ENCODE data around the gene FBH1.
"Not testable (repeated sequence)": the region's sequence is repeated elsewhere in the genome, so short reads cannot be mapped to it uniquely, and the experiment has no call there.

The FBH1 gene

GRCh38 chr10:5945561-5946418 is 55.7 kb downstream of the FBH1 start:
- TF ChIP-seq CTCF (conservative IDR thresholded peaks at IDR 0.05; ENCODE audit: low read length): no peak
- DNase-seq (ENCODE audit: low read depth): peak; percentile 99
- peak overlapping the region; percentile 52 for H3K4me3 ChIP-seq (ENCODE audit: low read length)

- peak overlapping the region; percentile 35 for H3K4me3 ChIP-seq (ENCODE audit: low read length)
- not testable (repeated sequence) for DNase-seq (ENCODE audit: low read depth)
These were observed 56.4 kb downstream of the FBH1 start for GRCh38 chr10:5946419-5946775.

GRCh38 chr10:5946786-5947185 is 56.7 kb downstream of the FBH1 start:
- no peak for TF ChIP-seq CTCF (conservative IDR thresholded peaks at IDR 0.05; ENCODE audit: low read length)
- no peak overlapping the region for H3K4me3 ChIP-seq (ENCODE audit: low read length)
- DNase-seq (ENCODE audit: low read depth): no peak

- DNase-seq (ENCODE audit: low read depth): no peak
- no peak overlapping the region for H3K4me3 ChIP-seq (ENCODE audit: low read length)
- no peak for TF ChIP-seq CTCF (conservative IDR thresholded peaks at IDR 0.05; ENCODE audit: low read length)
These were observed 57.6 kb downstream of the FBH1 start for GRCh38 chr10:5947471-5948207.

- DNase-seq (ENCODE audit: low read depth): no peak
- no peak overlapping the region for H3K4me3 ChIP-seq (ENCODE audit: low read length)
- TF ChIP-seq CTCF (conservative IDR thresholded peaks at IDR 0.05; ENCODE audit: low read length): no peak
These were observed 58.2 kb downstream of the FBH1 start for GRCh38 chr10:5948208-5948585.

GRCh38 chr10:5949009-5949759 is 59.1 kb downstream of the FBH1 start:
- TF ChIP-seq CTCF (conservative IDR thresholded peaks at IDR 0.05; ENCODE audit: low read length): peak; percentile 67
- peak; percentile 73 for DNase-seq (ENCODE audit: low read depth)
- H3K4me3 ChIP-seq (ENCODE audit: low read length): no peak overlapping the region

GRCh38 chr10:5951167-5951711 is 61.2 kb downstream of the FBH1 start:
- H3K4me3 ChIP-seq (ENCODE audit: low read length): no peak overlapping the region
- DNase-seq (ENCODE audit: low read depth): peak; percentile 34
- TF ChIP-seq CTCF (conservative IDR thresholded peaks at IDR 0.05; ENCODE audit: low read length): no peak

Measured in AG10803 (cell line).